ENCODE measurements around the gene RARB. TPM values are rescaled to one million over a fixed set of nuclear protein-coding genes. Genes with fewer than 3 reads are reported as not detected.

The RARB gene
- total and polyA plus RNA-seq, 2 donors (not counting 1 experiment from before 2014, with no cell fraction given): 9.4 to 13.3 TPM

DNA sequence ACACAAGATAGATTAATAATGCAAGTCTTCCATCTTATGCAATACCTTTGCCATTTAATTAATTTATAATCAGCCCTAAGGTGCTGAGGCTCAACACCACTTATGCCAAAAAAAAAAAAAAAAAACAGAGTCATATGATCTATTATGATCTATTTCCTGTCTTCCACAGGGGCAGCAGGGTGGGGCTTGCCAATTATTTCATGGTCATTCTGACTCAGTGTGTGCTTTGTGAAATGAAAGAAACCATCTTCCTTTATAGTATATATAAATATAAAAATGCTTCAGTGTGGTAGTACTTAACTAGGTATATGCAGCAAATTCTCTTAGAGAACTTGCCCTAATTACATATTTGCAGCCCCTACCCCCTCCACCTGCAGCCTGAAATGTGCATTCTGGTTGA is 7.2 kb upstream of the RARB start:
- Histone ChIP-seq H3K36me3 (ENCODE audit: control insufficient read depth, insufficient read depth, low read length) (no peaks in the 10 kb centered on the region), H3K9ac (ENCODE audit: insufficient read depth, low read length) (no peak overlapping the region), H3K4me2 (ENCODE audit: extremely low read depth, insufficient read depth, low read length) (no peak overlapping the region), H3K9me3 (ENCODE audit: control insufficient read depth, insufficient read depth, low read depth, low read length) (no peaks in the 10 kb centered on the region), H3K4me3 (replicated peaks in 1 of 4; ENCODE audit: control extremely low read depth in 1 of 4, insufficient read depth in 1 of 4, low read depth in 3 of 4, low read length in 4 of 4) (no peak overlapping the region), H4K20me1 (ENCODE audit: control insufficient read depth, extremely low read depth, insufficient read depth, low read length) (no peaks in the 10 kb centered on the region), H2AFZ (ENCODE audit: low read length) (no peak overlapping the region), H3K27ac (ENCODE audit: insufficient read depth, low read length) (no peak overlapping the region), H3K27me3 (ENCODE audit: control insufficient read depth, insufficient read depth, low read length) (no peaks in the 10 kb centered on the region), H3K4me1 (ENCODE audit: control insufficient read depth, extremely low read depth, insufficient read depth, low read length) (no peaks in the 10 kb centered on the region), H3K79me2 (ENCODE audit: control insufficient read depth, insufficient read depth, low read length) (no peaks in the 10 kb centered on the region)
- TF ChIP-seq EZH2 (IDR thresholded peaks at IDR 0.05; ENCODE audit: low read length, missing control alignments) (no peak), CTCF (conservative IDR thresholded peaks at IDR 0.05 in 1 of 2, IDR thresholded peaks at IDR 0.05 in 1 of 2; ENCODE audit: low read depth in 1 of 2, low read length in 2 of 2) (no peak)
- DNase-seq (ENCODE audit: low read depth in 2 of 2): no peak

GRCh38 chr3:25421747-25422146 is 6.3 kb upstream of the RARB start:
- no peak for DNase-seq (ENCODE audit: low read depth in 2 of 2)
- no peak overlapping the region for H3K9ac ChIP-seq (ENCODE audit: insufficient read depth, low read length)
- no peak overlapping the region for H3K4me3 ChIP-seq (replicated peaks in 1 of 4; ENCODE audit: control extremely low read depth in 1 of 4, insufficient read depth in 1 of 4, low read depth in 3 of 4, low read length in 4 of 4)
- no peak overlapping the region for H2AFZ ChIP-seq (ENCODE audit: low read length)
- no peak for TF ChIP-seq EZH2 (IDR thresholded peaks at IDR 0.05; ENCODE audit: low read length, missing control alignments)
- no peak overlapping the region for H3K27ac ChIP-seq (ENCODE audit: insufficient read depth, low read length)
- H3K9me3 ChIP-seq (ENCODE audit: control insufficient read depth, insufficient read depth, low read depth, low read length): no peaks in the 10 kb centered on the region
- peaks cover 3% of the 10 kb centered on the region for H3K4me1 ChIP-seq (ENCODE audit: control insufficient read depth, extremely low read depth, insufficient read depth, low read length)
- H3K79me2 ChIP-seq (ENCODE audit: control insufficient read depth, insufficient read depth, low read length): no peaks in the 10 kb centered on the region
- no peaks in the 10 kb centered on the region for H4K20me1 ChIP-seq (ENCODE audit: control insufficient read depth, extremely low read depth, insufficient read depth, low read length)
- no peaks in the 10 kb centered on the region for H3K27me3 ChIP-seq (ENCODE audit: control insufficient read depth, insufficient read depth, low read length)
- H3K4me2 ChIP-seq (ENCODE audit: extremely low read depth, insufficient read depth, low read length): no peak overlapping the region
- H3K36me3 ChIP-seq (ENCODE audit: control insufficient read depth, insufficient read depth, low read length): no peaks in the 10 kb centered on the region

- no peak overlapping the region for H3K9ac ChIP-seq (ENCODE audit: insufficient read depth, low read length)
Measured at GRCh38 chr3:25423780-25424588, 4.1 kb upstream of the RARB start.

More at GRCh38 chr3:25423780-25424588, 4.1 kb upstream of the RARB start:
- no peak overlapping the region for H3K27ac ChIP-seq (ENCODE audit: insufficient read depth, low read length)
- H2AFZ ChIP-seq (ENCODE audit: low read length): no peak overlapping the region
- H3K4me1 ChIP-seq (ENCODE audit: control insufficient read depth, extremely low read depth, insufficient read depth, low read length): peaks cover 3% of the 10 kb centered on the region
- H3K4me3 ChIP-seq (replicated peaks in 1 of 4; ENCODE audit: control extremely low read depth in 1 of 4, insufficient read depth in 1 of 4, low read depth in 3 of 4, low read length in 4 of 4): peak overlapping the region in 1 of 4 experiments; percentile 9
- no peaks in the 10 kb centered on the region for H3K27me3 ChIP-seq (ENCODE audit: control insufficient read depth, insufficient read depth, low read length)
- H4K20me1 ChIP-seq (ENCODE audit: control insufficient read depth, extremely low read depth, insufficient read depth, low read length): no peaks in the 10 kb centered on the region
- peak; percentile 65 to 84 for DNase-seq (ENCODE audit: low read depth in 2 of 2)
- no peaks in the 10 kb centered on the region for H3K36me3 ChIP-seq (ENCODE audit: control insufficient read depth, insufficient read depth, low read length)
- no peak for TF ChIP-seq EZH2 (IDR thresholded peaks at IDR 0.05; ENCODE audit: low read length, missing control alignments)
- no peak for TF ChIP-seq CTCF (conservative IDR thresholded peaks at IDR 0.05 in 1 of 2, IDR thresholded peaks at IDR 0.05 in 1 of 2; ENCODE audit: low read depth in 1 of 2, low read length in 2 of 2)
- H3K79me2 ChIP-seq (ENCODE audit: control insufficient read depth, insufficient read depth, low read length): no peaks in the 10 kb centered on the region
- H3K9me3 ChIP-seq (ENCODE audit: control insufficient read depth, insufficient read depth, low read depth, low read length): no peaks in the 10 kb centered on the region
- peak overlapping the region; percentile 11 for H3K4me2 ChIP-seq (ENCODE audit: extremely low read depth, insufficient read depth, low read length)

All from fibroblast of lung (primary cell).